ENCODE data around the gene SORL1.
"Not testable (repeated sequence)": the region's sequence is repeated elsewhere in the genome, so short reads cannot be mapped to it uniquely, and the experiment has no call there.

GRCh38 chr11:121637587-121637986 lies 185.5 kb downstream of the SORL1 start:
- TF ChIP-seq POLR2A (IDR thresholded peaks at IDR 0.05; ENCODE audit: low read depth, low read length); TAF1 (IDR thresholded peaks at IDR 0.05; ENCODE audit: borderline replicate concordance, low read depth, low read length): not testable (repeated sequence)
